H1 (cell line): Measurements from ENCODE around the gene ABHD6. TPM values are rescaled to one million over a fixed set of nuclear protein-coding genes. Genes with fewer than 3 reads are reported as not detected.

ENCODE experiments used
- CTCF ChIA-PET: fragments of 300-600 bp; sonication (Branson Sonifier 250); formaldehyde crosslinking; loops from one replicate; lab custom pipeline; 2021; ENCODE audit not compliant: partially characterized antibody; lab: Charles Lee
- POLR2A ChIA-PET: fragments of 300-600 bp; sonication (Branson Sonifier 250); formaldehyde crosslinking; loops from one replicate; lab custom pipeline; 2021; ENCODE audit warnings: inconsistent platforms; ENCODE audit not compliant: partially characterized antibody; lab: Charles Lee
- DNase-seq, 2 experiments: peaks; one replicate each; pipeline versions ENCODE4 v3.0.0 to v3.0.0-alpha.2; 2010 to 2022; ENCODE audit warnings: low spot score in 2 of 2, low read depth in 1 of 2, mixed read lengths in 1 of 2
- FAIRE-seq: peaks from 2 replicates; lab custom pipeline; 2011; peaks lifted over from hg19 to GRCh38; lab: Jason Lieb, UNC
- H2AFZ ChIP-seq: 2 replicates; pipeline ENCODE4 v1.8.1; 2012; ENCODE audit warnings: low read length, inconsistent platforms
- H2AK5ac ChIP-seq: 2 replicates; pipeline ENCODE4 v1.6.1; 2013; ENCODE audit warnings: low read depth, low read length
- H2BK120ac ChIP-seq: replicated peaks from 2 replicates; pipeline ENCODE3; 2013; ENCODE audit warnings: low read depth, low read length, inconsistent platforms
- H2BK12ac ChIP-seq: 2 replicates; pipeline ENCODE4 v1.6.1; 2013; ENCODE audit warnings: low read depth, low read length
- H2BK15ac ChIP-seq: 2 replicates; pipeline ENCODE4 v1.6.1; 2013; ENCODE audit warnings: low read length
- H2BK20ac ChIP-seq: 2 replicates; pipeline ENCODE4 v1.6.1; 2013; ENCODE audit warnings: low read length
- H2BK5ac ChIP-seq: 2 replicates; pipeline ENCODE4 v1.6.1; 2013; ENCODE audit warnings: low read depth, low read length
- H3K14ac ChIP-seq: 2 replicates; pipeline ENCODE4 v1.6.1; 2013; ENCODE audit warnings: inconsistent platforms; ENCODE audit not compliant: insufficient read length
- H3K18ac ChIP-seq: 2 replicates; pipeline ENCODE4 v1.6.1; 2013; ENCODE audit warnings: low read length; ENCODE audit errors: extremely low read depth
- H3K23ac ChIP-seq: 2 replicates; pipeline ENCODE4 v1.6.1; 2013; ENCODE audit warnings: inconsistent platforms; ENCODE audit not compliant: insufficient read length
- H3K23me2 ChIP-seq: 2 replicates; pipeline ENCODE4 v1.6.1; 2013; ENCODE audit warnings: low read depth, low read length
- H3K27ac ChIP-seq: 2 replicates; pipeline ENCODE4 v1.6.1; 2011; ENCODE audit warnings: low read depth, low read length, inconsistent platforms
- H3K27me3 ChIP-seq, 4 experiments: replicated peaks in 1 of 4; 1 replicate in 1 of 4; 2 replicates in 3 of 4; pipeline versions ENCODE4 v1.6.1 to v1.8.1; 2011 to 2013; ENCODE audit warnings: low read length in 3 of 4, mild to moderate bottlenecking in 3 of 4, inconsistent platforms in 2 of 4, mixed read lengths in 2 of 4, moderate library complexity in 1 of 4; ENCODE audit not compliant: control insufficient read depth in 3 of 4, insufficient read depth in 3 of 4; ENCODE audit errors: extremely low read depth in 1 of 4
- H3K36me3 ChIP-seq, 4 experiments: 2 replicates each; pipeline versions ENCODE4 v1.6.1 to v1.8.1; 2011 to 2013; ENCODE audit warnings: mild to moderate bottlenecking in 4 of 4, low read length in 3 of 4, moderate library complexity in 2 of 4, control low read depth in 1 of 4, inconsistent platforms in 1 of 4; ENCODE audit not compliant: insufficient read depth in 4 of 4, control insufficient read depth in 2 of 4
- H3K4ac ChIP-seq: replicated peaks from 2 replicates; pipeline ENCODE3; 2013; ENCODE audit warnings: low read length, low read depth, mixed read lengths, inconsistent platforms; ENCODE audit not compliant: insufficient read length
- H3K4me1 ChIP-seq, 4 experiments: replicated peaks in 1 of 4; 1 replicate in 1 of 4; 2 replicates in 3 of 4; pipeline versions ENCODE4 v1.6.1 to v1.8.1; 2011 to 2013; ENCODE audit warnings: low read length in 3 of 4, inconsistent platforms in 2 of 4, mixed read lengths in 1 of 4; ENCODE audit not compliant: insufficient read depth in 4 of 4, control insufficient read depth in 3 of 4
- H3K4me2 ChIP-seq, 2 experiments: 2 replicates each; pipeline versions ENCODE4 v1.6.1 to v1.8.1; 2011 to 2013; ENCODE audit warnings: low read depth in 2 of 2, low read length in 2 of 2, control low read depth in 1 of 2, inconsistent platforms in 1 of 2, mild to moderate bottlenecking in 1 of 2; ENCODE audit not compliant: insufficient read depth in 1 of 2
- H3K4me3 ChIP-seq, 4 experiments: fragments of 200-600, 300-600 bp in 1 of 4; sonication (generic), shearing (Covaris generic), sonication (Bioruptor Twin) in 1 of 4; 2 replicates each; pipeline versions ENCODE4 v1.5.1 to v1.8.1; 2011 to 2016; ENCODE audit warnings: low read length in 4 of 4, low read depth in 3 of 4, control low read depth in 2 of 4, inconsistent platforms in 2 of 4, mild to moderate bottlenecking in 2 of 4, mixed read lengths in 1 of 4, moderate library complexity in 1 of 4; ENCODE audit not compliant: insufficient read depth in 2 of 4; ENCODE audit errors: extremely low read depth in 1 of 4
- H3K56ac ChIP-seq: replicated peaks from 2 replicates; pipeline ENCODE3; 2013; ENCODE audit warnings: low read depth, mild to moderate bottlenecking, mixed read lengths, low read length, inconsistent platforms; ENCODE audit not compliant: insufficient read length
- H3K79me1 ChIP-seq: 2 replicates; pipeline ENCODE4 v1.6.1; 2013; ENCODE audit warnings: low read depth, low read length, control low read depth
- H3K79me2 ChIP-seq, 2 experiments: 2 replicates each; pipeline versions ENCODE4 v1.6.1 to v1.8.1; 2012 to 2013; ENCODE audit warnings: low read length in 2 of 2, mild to moderate bottlenecking in 2 of 2, inconsistent platforms in 1 of 2; ENCODE audit not compliant: insufficient read depth in 2 of 2, control insufficient read depth in 1 of 2
- H3K9ac ChIP-seq, 4 experiments: replicated peaks in 1 of 4; 1 replicate in 1 of 4; 2 replicates in 3 of 4; pipeline versions ENCODE4 v1.6.1 to v1.8.1; 2011 to 2013; ENCODE audit warnings: low read depth in 3 of 4, low read length in 3 of 4, control low read depth in 2 of 4, mild to moderate bottlenecking in 2 of 4, moderate library complexity in 2 of 4, inconsistent platforms in 1 of 4; ENCODE audit errors: extremely low read depth in 1 of 4
- H3K9me3 ChIP-seq, 2 experiments: 2 replicates each; pipeline versions ENCODE4 v1.6.1 to v1.8.1; 2012 to 2013; ENCODE audit warnings: mild to moderate bottlenecking in 2 of 2, moderate library complexity in 2 of 2, control low read depth in 1 of 2, inconsistent platforms in 1 of 2, low read depth in 1 of 2, low read length in 1 of 2, mixed read lengths in 1 of 2; ENCODE audit not compliant: insufficient read depth in 2 of 2
- H4K20me1 ChIP-seq, 2 experiments: replicated peaks in 1 of 2; 2 replicates each; pipeline versions ENCODE3 to v1.8.1; 2011 to 2013; ENCODE audit warnings: inconsistent platforms in 2 of 2, low read length in 2 of 2, mild to moderate bottlenecking in 1 of 2; ENCODE audit not compliant: insufficient read depth in 2 of 2, control insufficient read depth in 1 of 2
- H4K5ac ChIP-seq: 2 replicates; pipeline ENCODE4 v1.6.1; 2013; ENCODE audit warnings: low read length, low read depth, mixed read lengths, inconsistent platforms; ENCODE audit not compliant: insufficient read length
- H4K8ac ChIP-seq: 2 replicates; pipeline ENCODE4 v1.8.0; 2013; ENCODE audit warnings: mild to moderate bottlenecking, moderate library complexity, low read length, inconsistent platforms; ENCODE audit not compliant: insufficient read depth; ENCODE audit errors: extremely low read depth
- H4K91ac ChIP-seq: replicated peaks from 2 replicates; pipeline ENCODE3; 2013; ENCODE audit warnings: low read length, mixed read lengths, inconsistent platforms; ENCODE audit not compliant: insufficient read length
- HDAC2 ChIP-seq, 2 experiments: fragments of 300-600 bp in 1 of 2; sonication (generic) in 1 of 2; IDR thresholded peaks; 2 replicates each; pipeline ENCODE4 v1.6.1; 2011 to 2012; ENCODE audit warnings: low read depth in 2 of 2, low read length in 2 of 2, mild to moderate bottlenecking in 2 of 2, moderate library complexity in 2 of 2, borderline replicate concordance in 1 of 2, inconsistent platforms in 1 of 2
- POLR2A ChIP-seq, 2 experiments: IDR thresholded peaks; 1 replicate in 1 of 2; 2 replicates in 1 of 2; pipeline ENCODE4 v1.6.1; 2011; ENCODE audit warnings: low read depth in 2 of 2, low read length in 2 of 2, mild to moderate bottlenecking in 2 of 2; ENCODE audit errors: control extremely low read depth in 1 of 2
- RAD21 ChIP-seq, 2 experiments: IDR thresholded peaks in 1 of 2; conservative IDR thresholded peaks in 1 of 2; 2 replicates each; pipeline ENCODE4 v1.6.1; 2011; ENCODE audit warnings: low read depth in 2 of 2, low read length in 2 of 2, improper control_type of control experiment in 1 of 2, inconsistent platforms in 1 of 2, mild to moderate bottlenecking in 1 of 2, moderate library complexity in 1 of 2
- WGBS, 2 experiments: shearing (Covaris generic) in 1 of 2; methylation state at CpG; one replicate each; pipeline versions ENCODE4 v1.1.6 to v1.1.7; 2013 to 2015; ENCODE audit warnings: low lambda C conversion rate in 2 of 2, mixed read lengths in 2 of 2, inconsistent platforms in 1 of 2, low coverage in 1 of 2, missing lambda C conversion rate in 1 of 2; ENCODE audit not compliant: insufficient replicate concordance in 2 of 2, insufficient coverage in 1 of 2, insufficient read length in 1 of 2; ENCODE audit errors: extremely low coverage in 1 of 2, missing lambda C conversion rate in 1 of 2; 5-methylcytosine and 5-hydroxymethylcytosine counted together
- polyA plus RNA-seq, 7 experiments: library from polyadenylated mRNA; depleted of rRNA in 3 of 7; stranded (reverse) in 5 of 7; unstranded in 2 of 7; fragments of >200 nt in 5 of 7; fragments of 200-250 nt in 2 of 7; gene quantifications; 1 replicate in 5 of 7; 2 replicates in 1 of 7; 4 replicates in 1 of 7; pipeline versions ENCODE4 v1.2.1 to v1.2.3, GENCODE V29; 2011 to 2013; ENCODE audit warnings: missing spikeins in 2 of 7, mixed read lengths in 2 of 7
- total RNA-seq: library from RNA; stranded (reverse); fragmentation: NEBNext Ultra II Directional; extraction: Animal tissue kit (Norgen Biotek cat#: 25700); gene quantifications from 2 replicates; pipeline ENCODE4 v1.2.1, GENCODE V29; 2021
- TF ChIP-seq, protein P1 (sequence below), 3 experiments: IDR thresholded peaks; 1 replicate in 2 of 3; 2 replicates in 1 of 3; pipeline versions ENCODE4 v1.5.1 to v1.6.1; 2011; ENCODE audit warnings: low read length in 3 of 3, mild to moderate bottlenecking in 3 of 3, inconsistent platforms in 2 of 3, low read depth in 1 of 3, moderate library complexity in 1 of 3; ENCODE audit not compliant: insufficient read depth in 1 of 3; ENCODE audit errors: control extremely low read depth in 1 of 3

The ABHD6 gene
- total and polyA plus RNA-seq, 2 of the 8 experiments (the other 6 are each of a cell fraction or from before 2014, with no cell fraction given) = 5.9 to 6.6 TPM

DNA sequence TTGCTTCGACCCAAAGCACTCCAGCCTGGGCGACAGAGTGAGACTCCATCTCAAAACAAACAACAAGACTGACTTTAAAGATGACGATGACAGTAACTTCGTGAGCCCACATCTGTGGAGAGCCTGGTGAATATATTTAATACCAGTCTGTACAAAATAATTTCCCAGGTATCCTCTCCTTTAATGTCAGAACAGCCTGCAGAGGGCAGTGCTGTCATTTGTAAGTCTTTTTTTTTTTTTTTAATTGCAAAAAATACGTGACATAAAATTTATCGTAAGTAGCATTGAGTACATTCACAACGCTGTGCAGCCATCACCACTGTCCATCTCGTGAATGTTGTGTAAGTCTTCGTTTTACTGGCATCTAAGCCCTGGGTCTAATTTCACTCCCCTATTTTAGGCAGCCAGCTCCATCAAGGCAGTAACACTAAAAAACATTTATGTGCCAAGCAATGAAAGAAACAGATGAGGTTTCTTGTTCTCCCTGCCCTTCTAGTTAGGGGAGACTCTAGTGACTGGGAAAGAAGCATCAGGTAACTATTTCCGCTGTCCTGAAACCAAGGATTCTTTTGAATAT, 70.1 kb downstream of the ABHD6 start:
- CTCF ChIA-PET = interaction anchor here (0.8 to 14.4 kb wide), 34 partner anchors 10 to 300 kb away, joined by 3 to 128 read pairs (median 7); partner anchors contain the start of genes FLNB and PXK
- Histone ChIP-seq H3K14ac (no peak overlapping the region), H4K8ac (no peak overlapping the region; the same call in 1 of the 2 replicates), H2BK12ac (no peak overlapping the region), H3K4me2 (peak overlapping the region; percentile 89 to 94), H3K79me2 (peaks cover 22 to 38% of the 10 kb centered on the region in 2 experiments), H3K4me3 (peak overlapping the region in 3 of 4 experiments; percentile 92 to 95 (median 94); a peak in 6 of 8 replicates), H2BK15ac (no peak overlapping the region), H2AK5ac (no peak overlapping the region), H4K20me1 (peaks cover 8 to 11% of the 10 kb centered on the region in 2 experiments), H3K23me2 (peaks cover 5% of the 10 kb centered on the region; the same call in 1 of the 2 replicates), H3K27ac (no peak overlapping the region)
- TF ChIP-seq HDAC2 (IDR thresholded peaks at IDR 0.05; ENCODE audit: borderline replicate concordance in 1 of 2, low read depth in 2 of 2, low read length in 2 of 2) = no peak
- TF ChIP-seq, protein P1, sequence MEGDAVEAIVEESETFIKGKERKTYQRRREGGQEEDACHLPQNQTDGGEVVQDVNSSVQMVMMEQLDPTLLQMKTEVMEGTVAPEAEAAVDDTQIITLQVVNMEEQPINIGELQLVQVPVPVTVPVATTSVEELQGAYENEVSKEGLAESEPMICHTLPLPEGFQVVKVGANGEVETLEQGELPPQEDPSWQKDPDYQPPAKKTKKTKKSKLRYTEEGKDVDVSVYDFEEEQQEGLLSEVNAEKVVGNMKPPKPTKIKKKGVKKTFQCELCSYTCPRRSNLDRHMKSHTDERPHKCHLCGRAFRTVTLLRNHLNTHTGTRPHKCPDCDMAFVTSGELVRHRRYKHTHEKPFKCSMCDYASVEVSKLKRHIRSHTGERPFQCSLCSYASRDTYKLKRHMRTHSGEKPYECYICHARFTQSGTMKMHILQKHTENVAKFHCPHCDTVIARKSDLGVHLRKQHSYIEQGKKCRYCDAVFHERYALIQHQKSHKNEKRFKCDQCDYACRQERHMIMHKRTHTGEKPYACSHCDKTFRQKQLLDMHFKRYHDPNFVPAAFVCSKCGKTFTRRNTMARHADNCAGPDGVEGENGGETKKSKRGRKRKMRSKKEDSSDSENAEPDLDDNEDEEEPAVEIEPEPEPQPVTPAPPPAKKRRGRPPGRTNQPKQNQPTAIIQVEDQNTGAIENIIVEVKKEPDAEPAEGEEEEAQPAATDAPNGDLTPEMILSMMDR (IDR thresholded peaks at IDR 0.05; ENCODE audit: control extremely low read depth in 1 of 3, insufficient read depth in 1 of 3, low read depth in 1 of 3, low read length in 3 of 3) = peak in 2 of 3 experiments; percentile 19 to 32; a peak in 2 of 4 replicates
- TF ChIP-seq RAD21 (IDR thresholded peaks at IDR 0.05 in 1 of 2, conservative IDR thresholded peaks at IDR 0.05 in 1 of 2; ENCODE audit: low read depth in 2 of 2, low read length in 2 of 2) = peak; percentile 39 to 40; a peak in 3 of 4 replicates
- TF ChIP-seq POLR2A (IDR thresholded peaks at IDR 0.05; ENCODE audit: control extremely low read depth in 1 of 2, low read depth in 2 of 2, low read length in 2 of 2) = 0 out of 3 replicates have a peak, but pooled peaks of 1 of the 2 experiments have one; percentile 32
- TF ChIP-seq, all 59 proteins: peak for 3
- Histone ChIP-seq H3K9ac (peak overlapping the region in 1 of 4 experiments; percentile 95; a peak in 3 of 7 replicates), H3K79me1 (peaks cover 6% of the 10 kb centered on the region), H4K5ac (no peak overlapping the region), H4K91ac (no peak overlapping the region), H3K9me3 (no peaks in the 10 kb centered on the region), H3K27me3 (no peaks in the 10 kb centered on the region), H2AFZ (no peak overlapping the region), H2BK20ac (no peak overlapping the region), H3K4ac (no peak overlapping the region), H3K18ac (no peak overlapping the region), H3K23ac (no peak overlapping the region), H2BK120ac (no peak overlapping the region), H2BK5ac (no peak overlapping the region), H3K36me3 (peaks cover 8 to 28% (median 22%) of the 10 kb centered on the region in 4 experiments), H3K56ac (no peak overlapping the region), H3K4me1 (no peaks in the 10 kb centered on the region)
- DNase-seq = no peak
- WGBS, 2 experiments = 77% methylated on average over 10 of the region's 10 CpGs; no CpG with 5 or more reads in 1 of the 2 experiments
- no peak for FAIRE-seq
- POLR2A ChIA-PET = interaction anchor here (0.9 to 4.4 kb wide), 12 partner anchors 11 to 200 kb away, joined by 3 to 64 read pairs (median 4); partner anchors contain the start of gene ABHD6
